Progenitor cell of endocrine pancreas (in vitro differentiated cells): ENCODE data around the gene KCNH1. TPM values are rescaled to one million over a fixed set of nuclear protein-coding genes. Genes with fewer than 3 reads are reported as not detected.

ENCODE experiments used
- DNase-seq: peaks from one replicate; pipeline ENCODE4 v3.0.0; 2021; ENCODE audit warnings: low spot score; ENCODE audit not compliant: unreplicated experiment
- H3K27ac Mint-ChIP-seq: 2 replicates; pipeline ENCODE4 v1.8.0; 2021; ENCODE audit warnings: mild to moderate bottlenecking, moderate library complexity, mixed read lengths
- H3K27me3 Mint-ChIP-seq: 2 replicates; pipeline ENCODE4 v1.8.0; 2021; ENCODE audit warnings: mixed read lengths
- H3K36me3 Mint-ChIP-seq: 2 replicates; pipeline ENCODE4 v1.8.0; 2022; ENCODE audit warnings: mixed read lengths; ENCODE audit not compliant: insufficient read depth
- H3K4me1 Mint-ChIP-seq: 2 replicates; pipeline ENCODE4 v1.8.0; 2021; ENCODE audit warnings: low read depth, mixed read lengths
- H3K4me3 Mint-ChIP-seq: 2 replicates; pipeline ENCODE4 v1.8.0; 2021; ENCODE audit warnings: low read depth, mild to moderate bottlenecking, moderate library complexity, mixed read lengths
- H3K9me3 Mint-ChIP-seq: 2 replicates; pipeline ENCODE4 v1.8.0; 2021; ENCODE audit warnings: low read depth, mixed read lengths
- total RNA-seq: library from RNA; stranded (reverse); gene quantifications from 2 replicates; pipeline ENCODE4 v1.2.1, GENCODE V29; 2021
- TF ChIP-seq, protein P1 (sequence below): fragments of 200-600 bp; sonication (generic); IDR thresholded peaks from one replicate; pipeline ENCODE4 v1.5.0; 2021; ENCODE audit warnings: antibody characterized with exemption, mild to moderate bottlenecking; ENCODE audit not compliant: unreplicated experiment

The KCNH1 gene
- total RNA-seq, 1 donor from 2014 or later = 0.38 TPM

DNA sequence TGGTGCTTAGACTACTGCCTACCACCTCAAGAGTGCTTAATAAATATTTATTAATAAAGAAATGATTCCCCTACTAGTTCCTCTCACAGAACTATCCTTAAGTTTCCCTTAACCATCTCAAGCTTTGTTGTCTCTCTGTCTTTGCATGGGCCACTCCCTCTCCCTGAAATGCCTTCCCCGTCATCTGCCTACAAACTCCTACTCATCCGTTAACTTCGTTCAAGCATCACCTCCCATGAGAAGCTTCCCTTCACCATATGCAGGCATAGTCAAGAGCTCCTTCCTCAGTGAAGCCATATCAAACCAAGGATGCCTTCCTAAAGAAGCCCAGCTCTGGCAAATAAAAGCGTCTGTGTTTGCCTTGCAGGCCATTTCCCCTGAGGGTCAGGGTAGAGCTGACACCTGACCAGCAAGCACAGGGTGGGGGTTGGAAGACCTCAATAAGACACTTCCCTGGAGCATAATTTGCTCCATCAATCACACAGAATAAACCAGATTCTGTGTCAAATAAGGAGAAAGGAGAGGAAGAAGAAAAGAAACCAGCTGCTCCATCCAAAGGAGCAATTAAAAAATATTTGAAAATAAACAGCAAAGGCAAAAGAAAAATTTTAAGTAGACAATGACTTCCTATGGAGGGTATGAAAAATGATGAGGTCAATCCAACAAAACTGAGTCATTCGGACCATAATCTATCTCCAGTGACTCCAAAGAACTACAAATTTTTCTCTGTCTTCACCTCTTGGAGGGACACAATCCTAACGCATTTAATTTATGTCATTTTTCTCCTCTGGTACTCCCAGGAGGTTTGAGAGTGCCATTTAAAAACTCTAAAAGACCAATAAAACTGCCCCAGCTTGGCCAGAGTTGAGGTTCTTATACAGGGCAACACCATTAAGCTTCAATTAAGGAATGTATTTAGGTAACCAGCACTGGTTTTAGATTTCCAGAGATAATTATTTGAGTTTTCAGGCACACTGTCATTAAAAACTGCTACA is 303.6 kb downstream of the KCNH1 start:
- Mint-ChIP-seq H3K27ac (no peak overlapping the region), H3K9me3 (no peaks in the 10 kb centered on the region), H3K4me1 (no peaks in the 10 kb centered on the region), H3K36me3 (no peaks in the 10 kb centered on the region), H3K4me3 (no peak overlapping the region), H3K27me3 (no peaks in the 10 kb centered on the region)
- no peak for DNase-seq
- TF ChIP-seq, protein P1, sequence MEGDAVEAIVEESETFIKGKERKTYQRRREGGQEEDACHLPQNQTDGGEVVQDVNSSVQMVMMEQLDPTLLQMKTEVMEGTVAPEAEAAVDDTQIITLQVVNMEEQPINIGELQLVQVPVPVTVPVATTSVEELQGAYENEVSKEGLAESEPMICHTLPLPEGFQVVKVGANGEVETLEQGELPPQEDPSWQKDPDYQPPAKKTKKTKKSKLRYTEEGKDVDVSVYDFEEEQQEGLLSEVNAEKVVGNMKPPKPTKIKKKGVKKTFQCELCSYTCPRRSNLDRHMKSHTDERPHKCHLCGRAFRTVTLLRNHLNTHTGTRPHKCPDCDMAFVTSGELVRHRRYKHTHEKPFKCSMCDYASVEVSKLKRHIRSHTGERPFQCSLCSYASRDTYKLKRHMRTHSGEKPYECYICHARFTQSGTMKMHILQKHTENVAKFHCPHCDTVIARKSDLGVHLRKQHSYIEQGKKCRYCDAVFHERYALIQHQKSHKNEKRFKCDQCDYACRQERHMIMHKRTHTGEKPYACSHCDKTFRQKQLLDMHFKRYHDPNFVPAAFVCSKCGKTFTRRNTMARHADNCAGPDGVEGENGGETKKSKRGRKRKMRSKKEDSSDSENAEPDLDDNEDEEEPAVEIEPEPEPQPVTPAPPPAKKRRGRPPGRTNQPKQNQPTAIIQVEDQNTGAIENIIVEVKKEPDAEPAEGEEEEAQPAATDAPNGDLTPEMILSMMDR = no peak

DNA sequence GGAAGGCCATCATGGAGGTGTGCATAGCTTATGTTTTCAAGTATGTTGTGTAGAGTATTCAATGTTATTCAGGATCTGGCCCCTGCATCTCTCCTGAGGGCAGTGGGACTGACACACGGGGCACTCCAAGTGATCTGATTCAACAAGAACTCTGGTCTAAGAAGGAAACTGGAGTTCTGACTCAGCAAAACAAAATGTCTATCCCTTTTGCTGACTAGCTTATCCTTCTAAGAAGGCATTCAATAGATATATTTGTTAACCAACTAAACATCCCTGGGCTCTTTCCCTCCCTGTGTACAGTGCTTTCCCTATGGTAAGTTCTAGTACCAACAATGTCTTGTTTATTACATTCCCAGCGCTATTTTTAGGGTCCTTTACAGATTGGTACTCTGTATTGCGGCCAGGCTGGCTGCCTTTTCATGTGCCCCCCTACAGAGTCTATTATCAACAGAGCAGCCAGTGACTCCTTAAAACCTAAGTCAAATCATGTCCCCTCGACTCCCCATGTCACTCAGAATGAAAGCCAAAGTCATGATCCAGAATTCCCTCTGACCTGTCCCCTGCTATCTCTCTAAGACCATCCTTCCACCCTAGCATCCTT is 304.9 kb downstream of the KCNH1 start:
- H3K4me1 Mint-ChIP-seq = no peaks in the 10 kb centered on the region
- no peak overlapping the region for H3K27ac Mint-ChIP-seq
- TF ChIP-seq, protein P1 = no peak
- no peak overlapping the region for H3K4me3 Mint-ChIP-seq
- no peak for DNase-seq
- no peaks in the 10 kb centered on the region for H3K27me3 Mint-ChIP-seq
- H3K9me3 Mint-ChIP-seq = no peaks in the 10 kb centered on the region
- no peaks in the 10 kb centered on the region for H3K36me3 Mint-ChIP-seq

GRCh38 chr1:210827481-210827880 is 306.5 kb downstream of the KCNH1 start:
- Mint-ChIP-seq H3K4me3 (no peak overlapping the region), H3K27ac (no peak overlapping the region), H3K36me3 (no peaks in the 10 kb centered on the region), H3K9me3 (no peaks in the 10 kb centered on the region), H3K27me3 (no peaks in the 10 kb centered on the region), H3K4me1 (no peaks in the 10 kb centered on the region)
- DNase-seq = no peak
- TF ChIP-seq, protein P1 = no peak

DNA sequence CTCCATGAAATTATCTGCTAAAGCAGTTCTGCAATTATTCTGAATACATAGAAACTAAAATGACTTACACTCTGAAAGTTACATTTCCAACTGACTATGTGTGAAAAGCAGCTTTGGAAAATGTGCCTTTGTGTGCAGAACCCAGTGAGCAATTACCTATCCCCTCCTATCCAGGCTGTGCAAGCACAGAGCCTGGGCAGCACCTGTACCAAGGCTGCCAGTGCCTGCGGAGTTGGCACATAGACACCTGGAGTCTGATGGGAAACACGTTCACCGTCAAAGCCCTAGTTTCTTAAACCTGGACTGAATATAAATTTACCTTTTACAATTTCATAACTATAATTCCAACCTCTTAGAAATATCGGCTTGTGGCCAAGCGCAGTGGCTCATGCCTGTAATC is 307.3 kb downstream of the KCNH1 start:
- no peaks in the 10 kb centered on the region for H3K36me3 Mint-ChIP-seq
- H3K27ac Mint-ChIP-seq = no peak overlapping the region
- no peaks in the 10 kb centered on the region for H3K9me3 Mint-ChIP-seq
- no peaks in the 10 kb centered on the region for H3K27me3 Mint-ChIP-seq
- no peak overlapping the region for H3K4me3 Mint-ChIP-seq
- no peak for DNase-seq
- no peaks in the 10 kb centered on the region for H3K4me1 Mint-ChIP-seq
- TF ChIP-seq, protein P1 = no peak

GRCh38 chr1:210822932-210823331 is 311.0 kb downstream of the KCNH1 start:
- no peak overlapping the region for H3K27ac Mint-ChIP-seq

More at GRCh38 chr1:210822932-210823331, 311.0 kb downstream of the KCNH1 start:
- no peak overlapping the region for H3K4me3 Mint-ChIP-seq
- DNase-seq = no peak
- no peaks in the 10 kb centered on the region for H3K27me3 Mint-ChIP-seq
- H3K9me3 Mint-ChIP-seq = no peaks in the 10 kb centered on the region
- H3K36me3 Mint-ChIP-seq = no peaks in the 10 kb centered on the region
- no peaks in the 10 kb centered on the region for H3K4me1 Mint-ChIP-seq
- TF ChIP-seq, protein P1 = no peak
